ENCODE results near the gene EXOC6B. TPM values are rescaled to one million over a fixed set of nuclear protein-coding genes. Genes with fewer than 3 reads are reported as not detected.

The EXOC6B gene
- total RNA-seq, 4 donors from 2014 or later, result 15.7 to 58.4 (median 37.9) TPM

- Histone ChIP-seq H3K9me3 (no peaks in the 10 kb centered on the region), H3K36me3 (no peaks in the 10 kb centered on the region), H3K27me3 (no peaks in the 10 kb centered on the region), H3K27ac (no peak overlapping the region), H3K4me1 (peaks cover 0 to 3% (median 0%) of the 10 kb centered on the region in 4 donors), H3K4me3 (no peak overlapping the region)
- TF ChIP-seq EP300 (IDR thresholded peaks at IDR 0.05; ENCODE audit: low read depth), result no peak
- TF ChIP-seq POLR2AphosphoS5 (IDR thresholded peaks at IDR 0.05), result no peak
- no peak for TF ChIP-seq CTCF (IDR thresholded peaks at IDR 0.05)
- TF ChIP-seq POLR2A (IDR thresholded peaks at IDR 0.05), result no peak
- in situ Hi-C loops (cut with MboI; ENCODE audit: low pct_ligation_motif_present in 1 of 4, low pct_unique_long_range_greater_than_20kb in 1 of 4, low sequenced_read_pairs in 3 of 4), result no loop called here
- 71 to 75% methylated on average over 3 of the region's 3 CpGs for WGBS, 2 donors (ENCODE audit: low coverage in 1 of 2)
- intact Hi-C loops (cut with DNase I; ENCODE audit: low total_unique reads), result no loop called here
- no peak for DNase-seq
These were observed 140.1 kb downstream of the EXOC6B start for GRCh38 chr2:72685638-72686213.

- TF ChIP-seq POLR2AphosphoS5 (IDR thresholded peaks at IDR 0.05) (no peak), EP300 (IDR thresholded peaks at IDR 0.05; ENCODE audit: low read depth) (no peak)
- DNase-seq, result no peak
- no peaks in the 10 kb centered on the region for H3K4me1 ChIP-seq
- no peaks in the 10 kb centered on the region for H3K36me3 ChIP-seq
- intact Hi-C loops (cut with DNase I; ENCODE audit: low total_unique reads) (no loop called here), in situ Hi-C loops (cut with MboI; ENCODE audit: low pct_ligation_motif_present in 1 of 4, low pct_unique_long_range_greater_than_20kb in 1 of 4, low sequenced_read_pairs in 3 of 4) (no loop called here)
- no peak overlapping the region for H3K27ac ChIP-seq
- H3K27me3 ChIP-seq, result no peaks in the 10 kb centered on the region
- H3K9me3 ChIP-seq, result no peaks in the 10 kb centered on the region
- H3K4me3 ChIP-seq, result no peak overlapping the region
These were observed 143.8 kb downstream of the EXOC6B start for GRCh38 chr2:72682061-72682460.

- H3K27me3 ChIP-seq, result no peaks in the 10 kb centered on the region
- no peaks in the 10 kb centered on the region for H3K36me3 ChIP-seq
- no peak for DNase-seq
- 63 to 69% methylated on average over 3 of the region's 3 CpGs for WGBS, 2 donors (ENCODE audit: low coverage in 1 of 2)
- no peak overlapping the region for H3K4me3 ChIP-seq
- no peak overlapping the region for H3K27ac ChIP-seq
- in situ Hi-C loops (cut with MboI; ENCODE audit: low pct_ligation_motif_present in 1 of 4, low pct_unique_long_range_greater_than_20kb in 1 of 4, low sequenced_read_pairs in 3 of 4) (no loop called here), intact Hi-C loops (cut with DNase I; ENCODE audit: low total_unique reads) (no loop called here)
- peaks cover 0 to 2% (median 0%) of the 10 kb centered on the region in 4 donors for H3K4me1 ChIP-seq
- TF ChIP-seq EP300 (IDR thresholded peaks at IDR 0.05; ENCODE audit: low read depth) (no peak), CTCF (IDR thresholded peaks at IDR 0.05) (no peak), POLR2A (IDR thresholded peaks at IDR 0.05) (no peak), POLR2AphosphoS5 (IDR thresholded peaks at IDR 0.05) (no peak)
- no peaks in the 10 kb centered on the region for H3K9me3 ChIP-seq
These were observed 144.5 kb downstream of the EXOC6B start for GRCh38 chr2:72681016-72681995.

GRCh38 chr2:72678024-72678423 lies 147.8 kb downstream of the EXOC6B start:
- TF ChIP-seq POLR2AphosphoS5 (IDR thresholded peaks at IDR 0.05) (no peak), POLR2A (IDR thresholded peaks at IDR 0.05) (no peak), EP300 (IDR thresholded peaks at IDR 0.05; ENCODE audit: low read depth) (no peak), CTCF (IDR thresholded peaks at IDR 0.05) (no peak)
- Histone ChIP-seq H3K27ac (no peak overlapping the region), H3K9me3 (no peaks in the 10 kb centered on the region), H3K36me3 (no peaks in the 10 kb centered on the region), H3K4me3 (no peak overlapping the region), H3K4me1 (peaks cover 0 to 17% (median 7%) of the 10 kb centered on the region in 4 donors), H3K27me3 (no peaks in the 10 kb centered on the region)
- intact Hi-C loops (cut with DNase I; ENCODE audit: low total_unique reads), result no loop called here
- 87% methylated on average over 2 of the region's 2 CpGs; no CpG with 5 or more reads in 1 of the 2 donors for WGBS, 2 donors (ENCODE audit: low coverage in 1 of 2)
- DNase-seq, result no peak
- in situ Hi-C loops (cut with MboI; ENCODE audit: low pct_ligation_motif_present in 1 of 4, low pct_unique_long_range_greater_than_20kb in 1 of 4, low sequenced_read_pairs in 3 of 4), result no loop called here
